Mucosa of descending colon (tissue), 3 donors: Measurements from ENCODE around the gene APOBEC3C. TPM values are rescaled to one million over a fixed set of nuclear protein-coding genes. Genes with fewer than 3 reads are reported as not detected.
"Not testable (repeated sequence)": the region's sequence is repeated elsewhere in the genome, so short reads cannot be mapped to it uniquely, and the experiment has no call there.

ENCODE experiments used
- ATAC-seq: fragments of 200-7000 bp; cut with Tn5 transposase; one replicate; pipeline ENCODE4 v1.9.1; 2020; ENCODE audit warnings: mild to moderate bottlenecking, moderate library complexity
- DNase-seq, 3 donors: peaks; one replicate each; pipeline ENCODE4 v3.0.0-alpha.2; 2020
- H3K36me3 ChIP-seq: fragments of 200-600 bp; one replicate; pipeline ENCODE4 v1.8.0; 2021; ENCODE audit warnings: low read depth, mild to moderate bottlenecking
- H3K4me1 ChIP-seq: fragments of 200-600 bp; one replicate; pipeline ENCODE4 v1.8.0; 2021; ENCODE audit warnings: low read depth, mild to moderate bottlenecking
- H3K4me3 ChIP-seq: fragments of 200-600 bp; one replicate; pipeline ENCODE4 v1.8.0; 2021; ENCODE audit warnings: mild to moderate bottlenecking
- H3K9me3 ChIP-seq: fragments of 200-600 bp; one replicate; pipeline ENCODE4 v1.8.0; 2021; ENCODE audit warnings: mild to moderate bottlenecking
- intact Hi-C, 2 donors: fragments of 100-400 bp; cut with DNase I in 1 of 2; cut with micrococcal nuclease in 1 of 2; formaldehyde crosslinking; loops; one replicate each; pipeline versions ENCODE4 v1.11.0 to v1.11.1; 2022; cut with DNase I, micrococcal nuclease
- total RNA-seq, 3 donors: library from RNA; stranded (reverse); fragmentation: NEBNext Ultra II Directional in 2 of 3; extraction: Animal tissue kit (Norgen Biotek cat#: 25700) in 2 of 3; gene quantifications; one replicate each; pipeline versions ENCODE4 v1.2.1 to v1.2.4, GENCODE V29; 2021 to 2023
- TF ChIP-seq, protein P1 (sequence below): fragments of 200-600 bp; IDR thresholded peaks from one replicate; pipeline ENCODE4 v1.8.0; 2022; ENCODE audit warnings: antibody characterized with exemption, mild to moderate bottlenecking
- donor health status: DM: no; HTN: no; CAD: no; lungs with moderate emphysema.
- donor health status: DM: no; HTN: no; CAD: no.
- donor health status: DM: no; HTN: yes; CAD: no.

Gene APOBEC3C
- total RNA-seq, 3 donors from 2014 or later: 23.1 to 30.6 (median 24.1) TPM

DNA sequence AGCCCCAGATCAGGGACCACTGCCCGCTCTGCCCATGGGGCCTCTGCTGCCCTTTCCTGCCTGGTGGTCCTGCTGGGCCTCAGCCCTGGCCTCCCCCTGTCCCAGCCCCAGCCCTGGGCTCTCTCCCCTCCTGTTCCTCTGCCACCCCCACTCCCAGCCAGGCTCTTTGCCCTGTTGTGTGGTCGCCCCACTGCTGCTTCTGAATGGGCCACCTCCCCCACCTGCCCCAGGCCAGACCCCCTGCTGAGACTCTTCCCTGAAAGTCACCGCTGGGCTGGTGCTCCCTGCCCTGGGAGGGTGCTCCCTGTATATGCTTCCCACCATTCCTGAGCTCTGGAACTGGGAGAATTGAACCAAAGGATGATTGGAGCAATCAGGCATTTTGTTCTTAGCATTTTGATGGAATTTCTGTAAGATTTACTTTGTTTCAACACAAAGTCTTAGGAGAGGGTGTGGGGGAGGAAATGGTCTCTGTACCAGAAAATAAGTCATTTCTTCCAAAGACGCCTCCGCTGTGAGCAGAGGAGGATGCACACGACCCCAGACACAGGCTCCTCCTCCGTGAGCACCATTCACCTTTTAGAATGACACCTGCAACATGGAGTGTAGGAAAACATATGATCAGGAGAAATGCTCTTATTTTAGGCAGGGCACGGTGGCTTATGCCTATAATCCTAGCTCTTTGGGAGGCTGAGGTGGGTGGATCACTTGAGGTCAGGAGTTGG lies 26.7 kb upstream of the APOBEC3C start:
- Histone ChIP-seq H3K4me3 (no peak overlapping the region), H3K4me1 (no peaks in the 10 kb centered on the region), H3K36me3 (no peaks in the 10 kb centered on the region), H3K9me3 (no peaks in the 10 kb centered on the region)
- peak in 1 of 3 donors; percentile 43 for DNase-seq
- intact Hi-C loops: no loop called here
- no peak for ATAC-seq
- TF ChIP-seq, protein P1, sequence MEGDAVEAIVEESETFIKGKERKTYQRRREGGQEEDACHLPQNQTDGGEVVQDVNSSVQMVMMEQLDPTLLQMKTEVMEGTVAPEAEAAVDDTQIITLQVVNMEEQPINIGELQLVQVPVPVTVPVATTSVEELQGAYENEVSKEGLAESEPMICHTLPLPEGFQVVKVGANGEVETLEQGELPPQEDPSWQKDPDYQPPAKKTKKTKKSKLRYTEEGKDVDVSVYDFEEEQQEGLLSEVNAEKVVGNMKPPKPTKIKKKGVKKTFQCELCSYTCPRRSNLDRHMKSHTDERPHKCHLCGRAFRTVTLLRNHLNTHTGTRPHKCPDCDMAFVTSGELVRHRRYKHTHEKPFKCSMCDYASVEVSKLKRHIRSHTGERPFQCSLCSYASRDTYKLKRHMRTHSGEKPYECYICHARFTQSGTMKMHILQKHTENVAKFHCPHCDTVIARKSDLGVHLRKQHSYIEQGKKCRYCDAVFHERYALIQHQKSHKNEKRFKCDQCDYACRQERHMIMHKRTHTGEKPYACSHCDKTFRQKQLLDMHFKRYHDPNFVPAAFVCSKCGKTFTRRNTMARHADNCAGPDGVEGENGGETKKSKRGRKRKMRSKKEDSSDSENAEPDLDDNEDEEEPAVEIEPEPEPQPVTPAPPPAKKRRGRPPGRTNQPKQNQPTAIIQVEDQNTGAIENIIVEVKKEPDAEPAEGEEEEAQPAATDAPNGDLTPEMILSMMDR: no peak

DNA sequence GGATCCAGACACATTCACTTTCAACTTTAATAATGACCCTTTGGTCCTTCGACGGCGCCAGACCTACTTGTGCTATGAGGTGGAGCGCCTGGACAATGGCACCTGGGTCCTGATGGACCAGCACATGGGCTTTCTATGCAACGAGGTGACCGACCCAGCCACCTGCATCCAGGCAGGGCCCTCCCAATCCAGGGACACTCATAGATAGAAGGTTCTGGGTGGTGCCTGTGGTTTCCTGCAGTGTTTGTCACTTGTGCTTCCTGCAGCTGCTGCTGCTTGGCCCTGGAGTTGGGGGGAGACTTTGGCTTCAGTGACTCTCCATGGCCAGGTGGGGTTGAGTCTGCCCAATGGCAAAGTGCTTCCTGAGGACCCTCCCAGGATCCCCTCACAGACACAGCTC lies 24.6 kb upstream of the APOBEC3C start:
- Histone ChIP-seq H3K4me3 (no peak overlapping the region), H3K9me3 (no peaks in the 10 kb centered on the region), H3K36me3 (no peaks in the 10 kb centered on the region), H3K4me1 (no peaks in the 10 kb centered on the region)
- ATAC-seq (no peak), DNase-seq (no peak)
- intact Hi-C loops: no loop called here
- TF ChIP-seq, protein P1: no peak

DNA sequence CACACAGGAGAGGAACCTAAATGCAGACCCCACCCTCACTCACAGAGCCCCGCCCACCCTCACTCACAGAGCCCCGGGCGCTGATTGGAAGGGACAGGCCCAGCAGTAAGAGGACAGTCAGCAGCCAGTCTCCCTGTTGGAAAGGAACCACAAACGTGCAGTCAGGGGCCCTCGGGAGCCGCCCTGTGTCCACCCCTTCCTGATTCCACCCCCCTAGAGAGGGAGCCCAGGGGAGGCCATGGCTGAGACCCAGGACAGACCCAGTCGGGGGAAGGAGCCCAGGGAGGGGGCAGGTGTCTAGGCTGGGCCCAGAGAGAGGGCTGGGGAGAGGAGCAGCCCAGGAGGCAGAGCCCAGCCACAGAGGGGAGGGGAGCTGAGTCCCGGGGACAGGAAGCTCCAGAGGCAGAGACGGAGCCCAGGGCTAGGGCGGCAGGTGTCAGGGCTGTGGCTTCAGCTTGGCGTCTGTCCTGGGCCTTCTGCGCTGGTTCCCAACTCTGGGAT lies 21.1 kb upstream of the APOBEC3C start:
- H3K4me3 ChIP-seq, H3K36me3 ChIP-seq, H3K4me1 ChIP-seq, intact Hi-C loops, H3K9me3 ChIP-seq: not testable (repeated sequence)
- peak; percentile 76 for ATAC-seq
- peak in 2 of 3 donors; percentile 53 to 59 for DNase-seq

DNA sequence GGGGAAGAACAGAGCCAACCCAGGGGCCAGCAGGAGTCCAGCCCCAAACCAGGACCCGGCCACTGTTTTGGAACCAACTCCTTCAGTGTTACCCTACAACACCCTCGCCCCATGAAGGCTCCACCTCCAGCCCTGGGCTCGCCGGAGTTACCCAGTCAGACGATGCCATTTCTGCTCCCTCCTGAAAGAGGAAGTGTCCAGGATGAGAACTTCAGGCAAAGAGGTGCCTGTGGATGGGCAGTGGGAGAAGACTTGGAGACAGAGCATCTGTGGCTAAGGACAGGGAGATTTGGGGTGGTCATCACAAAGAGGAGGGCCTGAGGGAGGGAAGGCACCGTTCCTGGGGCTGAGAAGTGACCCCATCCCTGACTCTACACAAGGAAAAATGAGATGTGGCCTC lies 18.0 kb upstream of the APOBEC3C start:
- no peaks in the 10 kb centered on the region for H3K9me3 ChIP-seq
- DNase-seq (no peak), ATAC-seq (no peak)
- no peaks in the 10 kb centered on the region for H3K4me1 ChIP-seq
- no peaks in the 10 kb centered on the region for H3K36me3 ChIP-seq
- intact Hi-C loops: no loop called here
- TF ChIP-seq, protein P1: no peak
- H3K4me3 ChIP-seq: no peak overlapping the region

DNA sequence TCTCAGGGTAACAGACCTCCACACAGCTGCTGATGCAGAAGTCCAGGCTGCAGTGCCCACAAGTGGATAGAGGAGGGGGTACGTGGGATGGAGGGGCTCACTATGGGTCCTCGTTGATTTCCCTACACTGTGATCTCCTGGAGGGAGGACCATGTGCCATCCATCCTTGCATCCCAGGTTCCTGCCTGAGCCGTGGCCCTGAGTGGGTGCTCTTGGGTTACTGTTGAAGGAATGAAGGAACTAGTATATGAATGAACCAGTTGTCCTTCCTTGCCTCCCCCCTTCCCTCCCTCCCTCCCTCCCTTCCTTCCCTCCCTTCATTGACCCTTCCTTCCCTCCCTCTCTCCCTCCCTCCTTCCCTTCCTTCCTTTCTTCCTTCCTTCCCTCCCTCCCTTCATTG lies 16.5 kb upstream of the APOBEC3C start:
- ATAC-seq (no peak), DNase-seq (no peak)
- no peaks in the 10 kb centered on the region for H3K4me1 ChIP-seq
- intact Hi-C loops: no loop called here
- H3K36me3 ChIP-seq: no peaks in the 10 kb centered on the region
- H3K9me3 ChIP-seq: no peaks in the 10 kb centered on the region
- no peak overlapping the region for H3K4me3 ChIP-seq
- TF ChIP-seq, protein P1: no peak

DNA sequence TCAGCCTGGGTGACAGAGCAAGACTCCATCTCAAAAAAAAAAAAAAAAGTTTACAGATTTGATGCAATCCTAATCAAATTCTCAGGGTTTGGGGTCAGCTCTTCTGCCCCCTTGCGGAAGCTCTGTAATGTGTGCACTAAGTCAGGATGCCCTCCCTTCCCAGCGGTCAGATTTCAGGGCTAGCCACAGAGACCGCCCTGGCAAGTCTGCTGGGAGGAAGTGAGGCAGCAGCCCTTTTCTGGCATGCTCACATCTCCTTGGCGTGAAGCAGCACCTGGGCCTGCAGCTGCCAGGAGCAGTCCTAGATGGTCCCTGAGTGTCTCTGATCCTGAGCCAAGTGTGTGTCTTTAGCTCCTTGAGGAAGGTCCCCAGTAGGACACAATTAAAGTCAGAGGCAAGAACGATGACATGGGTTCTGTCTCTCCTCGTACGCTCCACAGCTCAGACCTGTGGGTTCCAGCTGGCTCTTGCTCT lies 10.9 kb upstream of the APOBEC3C start:
- Histone ChIP-seq H3K4me1 (peaks cover 4% of the 10 kb centered on the region), H3K9me3 (no peaks in the 10 kb centered on the region), H3K4me3 (no peak overlapping the region), H3K36me3 (no peaks in the 10 kb centered on the region)
- ATAC-seq (peak; percentile 96), DNase-seq (peak; percentile 72 to 84 (median 73))
- intact Hi-C loops: loop anchor here (10.0 kb wide), 2 partner anchors 128 to 138 kb away; partner anchors contain the start of gene CBX6 (in 1 of the 2)
- TF ChIP-seq, protein P1: peak; percentile 62
